ENCODE measurements around the gene NME7. TPM values are rescaled to one million over a fixed set of nuclear protein-coding genes. Genes with fewer than 3 reads are reported as not detected.

NME7 gene
- total RNA-seq, 1 experiment from 2014 or later, result 21.8 TPM

GRCh38 chr1:169129109-169129784 lies 238.3 kb downstream of the NME7 start:
- H3K79me2 ChIP-seq (ENCODE audit: insufficient read depth, low read length), result peaks cover 23% of the 10 kb centered on the region; the same call in 1 of the 2 replicates
- DNase-seq (ENCODE audit: low read depth, low spot score), result no peak
- ChIA-PET CTCF (interaction anchor here (1.2 kb wide), 1 partner anchor 526 kb away, joined by 3 read pairs; no protein-coding TSS in a partner anchor), RAD21 (ENCODE audit: low non-redundant PET in 1 of 2, low total read pairs in 2 of 2, uncharacterized antibody in 2 of 2, unreplicated experiment in 2 of 2) (no interaction called here), POLR2A (no interaction called here)
- H3K27me3 ChIP-seq (ENCODE audit: insufficient read depth, low read length), result no peaks in the 10 kb centered on the region
- no peak for ATAC-seq
- no peak overlapping the region for H2AFZ ChIP-seq (ENCODE audit: low read depth, low read length, poor library complexity, severe bottlenecking)
- H3K4me3 ChIP-seq (replicated peaks in 1 of 2; ENCODE audit: low read depth in 1 of 2, low read length in 2 of 2), result no peak overlapping the region
- H3K4me1 ChIP-seq (ENCODE audit: control insufficient read depth in 1 of 2, insufficient read depth in 2 of 2, low read length in 2 of 2), result peaks cover 0 to 18% of the 10 kb centered on the region in 2 experiments; a peak in 2 of 4 replicates
- H3K4me2 ChIP-seq (ENCODE audit: low read length), result no peak overlapping the region
- no peak overlapping the region for H3K9ac ChIP-seq (ENCODE audit: low read length)
- TF ChIP-seq EZH2phosphoT487 (IDR thresholded peaks at IDR 0.05; ENCODE audit: borderline replicate concordance) (no peak), SRF (IDR thresholded peaks at IDR 0.05; ENCODE audit: low read depth) (no peak), YY1 (IDR thresholded peaks at IDR 0.05; ENCODE audit: extremely low read depth, insufficient replicate concordance, low read depth, low read length) (no peak), ZBTB33 (IDR thresholded peaks at IDR 0.05; ENCODE audit: extremely low read depth, insufficient replicate concordance, low read length) (no peak), CEBPB (IDR thresholded peaks at IDR 0.05; ENCODE audit: low read depth) (no peak), CBX3 (IDR thresholded peaks at IDR 0.05; ENCODE audit: low read depth) (no peak)
- H3K9me3 ChIP-seq (ENCODE audit: control insufficient read depth in 1 of 2, insufficient read depth in 1 of 2, low read depth in 1 of 2, low read length in 2 of 2), result no peaks in the 10 kb centered on the region
- no peaks in the 10 kb centered on the region for H4K20me1 ChIP-seq (ENCODE audit: insufficient read depth)
- H3K9me2 ChIP-seq (ENCODE audit: insufficient read depth), result no peaks in the 10 kb centered on the region
- no TSS peak for BruUV-seq (replicated peaks)
- intact Hi-C loops (cut with micrococcal nuclease), result no loop called here
- H3K27ac ChIP-seq (ENCODE audit: low read depth, low read length), result no peak overlapping the region
- H3K36me3 ChIP-seq (ENCODE audit: control insufficient read depth in 1 of 2, insufficient read depth in 2 of 2, low read length in 2 of 2), result peaks cover 35 to 70% of the 10 kb centered on the region in 2 experiments; a peak in 3 of 4 replicates
